Measurements from ENCODE around the gene BTBD9.

GRCh38 chr6:38164671-38165108 lies 475.0 kb downstream of the BTBD9 start:
- TF ChIP-seq EZH2 (IDR thresholded peaks at IDR 0.05; ENCODE audit: low read length) = no peak
- TF ChIP-seq, protein P1, sequence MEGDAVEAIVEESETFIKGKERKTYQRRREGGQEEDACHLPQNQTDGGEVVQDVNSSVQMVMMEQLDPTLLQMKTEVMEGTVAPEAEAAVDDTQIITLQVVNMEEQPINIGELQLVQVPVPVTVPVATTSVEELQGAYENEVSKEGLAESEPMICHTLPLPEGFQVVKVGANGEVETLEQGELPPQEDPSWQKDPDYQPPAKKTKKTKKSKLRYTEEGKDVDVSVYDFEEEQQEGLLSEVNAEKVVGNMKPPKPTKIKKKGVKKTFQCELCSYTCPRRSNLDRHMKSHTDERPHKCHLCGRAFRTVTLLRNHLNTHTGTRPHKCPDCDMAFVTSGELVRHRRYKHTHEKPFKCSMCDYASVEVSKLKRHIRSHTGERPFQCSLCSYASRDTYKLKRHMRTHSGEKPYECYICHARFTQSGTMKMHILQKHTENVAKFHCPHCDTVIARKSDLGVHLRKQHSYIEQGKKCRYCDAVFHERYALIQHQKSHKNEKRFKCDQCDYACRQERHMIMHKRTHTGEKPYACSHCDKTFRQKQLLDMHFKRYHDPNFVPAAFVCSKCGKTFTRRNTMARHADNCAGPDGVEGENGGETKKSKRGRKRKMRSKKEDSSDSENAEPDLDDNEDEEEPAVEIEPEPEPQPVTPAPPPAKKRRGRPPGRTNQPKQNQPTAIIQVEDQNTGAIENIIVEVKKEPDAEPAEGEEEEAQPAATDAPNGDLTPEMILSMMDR (optimal IDR thresholded peaks at IDR 0.05 in 1 of 3, IDR thresholded peaks at IDR 0.05 in 1 of 3, conservative IDR thresholded peaks at IDR 0.05 in 1 of 3; ENCODE audit: extremely low read depth in 1 of 3, insufficient read depth in 2 of 3, low read length in 3 of 3) = no peak
